GM19395 (cell line): ENCODE measurements around the gene HDHD2.
"Not testable (repeated sequence)": the region's sequence is repeated elsewhere in the genome, so short reads cannot be mapped to it uniquely, and the experiment has no call there.

Source experiments
- ATAC-seq: cut with Tn5 transposase; IDR thresholded peaks from one replicate; pipeline ENCODE4 v1.9.1; 2021; ENCODE audit warnings: mild to moderate bottlenecking, moderate library complexity; ENCODE audit not compliant: unreplicated experiment

Gene HDHD2, protein sequence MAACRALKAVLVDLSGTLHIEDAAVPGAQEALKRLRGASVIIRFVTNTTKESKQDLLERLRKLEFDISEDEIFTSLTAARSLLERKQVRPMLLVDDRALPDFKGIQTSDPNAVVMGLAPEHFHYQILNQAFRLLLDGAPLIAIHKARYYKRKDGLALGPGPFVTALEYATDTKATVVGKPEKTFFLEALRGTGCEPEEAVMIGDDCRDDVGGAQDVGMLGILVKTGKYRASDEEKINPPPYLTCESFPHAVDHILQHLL

DNA sequence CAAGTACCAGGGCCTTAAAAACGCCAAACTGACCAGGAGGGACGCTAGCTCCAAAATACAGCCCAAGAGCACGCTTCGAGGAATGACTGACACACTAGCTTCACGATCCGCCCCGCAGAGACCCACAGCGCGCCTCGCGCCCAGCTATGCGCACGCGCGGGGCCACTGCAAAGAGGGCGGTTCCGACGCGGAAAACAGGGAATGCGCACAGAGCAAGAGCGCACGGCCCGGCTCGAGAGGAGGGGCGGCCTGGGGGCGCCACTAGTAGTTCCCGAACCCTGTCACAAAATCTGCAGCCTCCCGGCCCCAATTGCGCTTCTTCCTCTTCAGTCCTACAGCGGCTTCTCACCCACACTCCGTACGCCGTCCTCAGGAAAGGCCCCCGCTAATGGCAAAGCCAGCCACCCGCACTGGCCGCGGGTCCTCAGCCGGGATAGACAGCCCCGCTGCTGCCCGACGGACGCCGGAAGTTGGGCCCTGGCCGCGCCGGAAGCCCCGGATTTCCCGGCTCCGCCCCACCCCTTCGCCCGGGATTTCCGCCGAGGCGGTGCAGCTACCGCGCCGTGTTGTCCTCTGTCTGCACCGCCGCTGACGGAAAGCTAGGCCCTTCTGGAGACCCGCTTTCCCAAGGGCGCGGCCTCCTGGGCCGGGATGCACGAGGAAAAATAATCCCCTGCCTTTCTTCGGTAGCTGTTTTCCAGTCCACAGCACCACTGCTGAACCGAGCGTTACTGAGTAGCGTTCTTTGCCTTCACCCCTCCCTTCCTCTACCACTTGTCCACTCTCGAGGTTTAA, at the start of gene HDHD2:
TSS of gene HDHD2 (minus strand) at position 472 of the 795 bp plus-strand sequence. CDS start 14,061 bp downstream, outside the sequence.
- ATAC-seq, result peak; percentile 91

DNA sequence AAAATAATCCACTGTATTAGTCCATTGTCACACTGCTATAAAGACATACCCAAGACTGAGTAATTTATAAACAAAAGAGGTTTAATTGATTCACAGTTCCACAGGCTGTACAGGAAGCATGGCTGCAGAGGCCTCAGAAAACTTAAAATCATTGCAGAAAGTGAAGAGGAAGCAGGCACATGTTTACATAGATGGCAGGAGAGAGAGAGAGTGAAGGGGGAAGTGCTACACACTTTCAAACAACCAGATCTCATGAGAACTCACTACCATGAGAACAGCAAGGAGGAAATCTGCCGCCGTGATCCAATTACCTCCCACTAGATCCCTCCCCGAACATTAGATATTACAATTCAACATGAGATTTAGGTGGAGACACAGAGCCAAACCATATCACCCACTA, 45.7 kb upstream of the HDHD2 start:
- ATAC-seq, result not testable (repeated sequence)

GRCh38 chr18:47191961-47192360, 41.7 kb upstream of the HDHD2 start:
- ATAC-seq, result no peak

DNA sequence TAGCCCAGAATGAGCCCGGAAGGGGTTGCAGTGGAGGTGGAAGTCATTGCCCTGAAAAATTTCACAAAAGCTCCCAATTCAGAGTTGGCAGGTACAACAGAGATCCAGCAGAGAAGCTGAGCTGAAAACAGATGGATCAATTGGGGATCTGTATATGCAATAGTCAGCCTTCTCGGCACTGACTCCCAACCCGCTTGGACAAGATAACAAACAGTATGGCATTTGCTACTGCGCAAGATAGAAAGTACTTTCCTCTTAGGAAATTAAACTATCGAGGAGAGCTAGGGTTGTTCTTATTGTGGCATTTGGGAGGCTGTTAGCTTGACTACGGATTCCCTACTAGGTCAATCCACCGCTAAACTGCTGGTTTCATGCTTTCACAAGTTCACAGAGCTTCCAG, 37.4 kb upstream of the HDHD2 start:
- ATAC-seq, result no peak

GRCh38 chr18:47184419-47185050, 34.2 kb upstream of the HDHD2 start:
- ATAC-seq, result no peak

DNA sequence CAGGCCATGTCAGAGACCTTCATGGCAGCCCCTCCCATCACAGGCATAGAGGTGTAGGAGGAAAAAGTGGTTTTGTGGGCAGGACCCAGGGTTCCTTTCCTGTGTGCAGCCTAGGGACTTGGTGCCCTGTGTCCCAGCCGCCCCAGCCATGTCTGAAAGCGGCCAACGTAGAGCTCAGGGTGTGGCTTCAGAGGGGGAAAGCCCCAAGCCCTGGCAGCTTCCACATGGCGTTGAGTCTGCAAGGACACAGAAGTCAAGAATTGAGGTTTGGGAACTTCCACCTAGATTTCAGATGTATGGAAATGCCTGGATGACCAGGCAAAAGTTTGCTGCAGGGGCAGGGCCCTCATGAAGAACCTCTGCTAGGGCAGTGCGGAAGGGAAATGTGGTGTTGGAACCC, 31.9 kb upstream of the HDHD2 start:
- ATAC-seq, result not testable (repeated sequence)

- ATAC-seq, result no peak
Measured at GRCh38 chr18:47180765-47181164, 30.5 kb upstream of the HDHD2 start.

DNA sequence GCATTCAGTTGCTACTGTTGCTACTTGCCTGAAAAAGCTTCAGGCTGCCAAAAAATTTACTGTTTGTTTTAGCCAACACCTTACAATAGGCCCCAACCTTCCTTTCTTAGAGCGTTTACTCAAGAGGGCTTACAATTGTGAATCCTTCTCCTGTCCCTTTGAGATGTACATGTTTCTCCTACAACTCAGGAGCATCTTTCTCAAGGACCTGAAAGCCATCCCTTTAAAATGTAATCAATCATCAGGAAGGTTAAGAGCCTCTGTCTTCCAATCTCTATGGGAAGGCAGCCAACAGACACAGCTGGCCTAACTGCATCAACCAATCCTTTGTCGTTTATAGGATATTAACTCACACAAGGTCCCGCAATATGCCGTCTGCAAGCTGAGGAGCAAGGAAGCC, 29.2 kb upstream of the HDHD2 start:
- ATAC-seq, result no peak

GRCh38 chr18:47175898-47176575, 25.7 kb upstream of the HDHD2 start, which contains the start of gene IER3IP1:
IER3IP1 (minus strand) TSS chr18:47176364; CDS start chr18:47176277, 87 bp downstream.
- ATAC-seq, result peak; percentile 84

- peak; percentile 24 for ATAC-seq
Measured at GRCh38 chr18:47175283-47175897, 25.1 kb upstream of the HDHD2 start.

GRCh38 chr18:47174545-47175116, 24.3 kb upstream of the HDHD2 start:
- no peak for ATAC-seq

DNA sequence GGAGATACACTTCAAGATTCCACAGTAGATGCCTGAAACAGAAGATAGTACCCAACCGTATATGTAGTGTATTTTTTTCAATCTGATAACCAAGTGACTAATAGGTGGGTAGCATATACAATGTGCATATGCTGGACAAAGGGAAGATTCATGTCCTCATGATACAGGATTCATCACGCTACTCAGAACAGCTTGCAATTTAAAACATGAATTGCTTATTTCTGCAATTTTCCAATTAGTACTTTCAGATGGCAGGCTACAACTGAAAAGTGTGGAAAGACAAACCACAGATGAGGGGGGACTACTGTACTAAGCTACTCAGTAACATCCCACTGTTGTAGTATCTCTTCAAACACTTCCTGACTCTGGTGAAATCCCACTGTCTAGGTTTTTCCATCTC, 22.2 kb upstream of the HDHD2 start:
- ATAC-seq, result no peak

GRCh38 chr18:47168913-47169312, 18.6 kb upstream of the HDHD2 start:
- ATAC-seq, result no peak

DNA sequence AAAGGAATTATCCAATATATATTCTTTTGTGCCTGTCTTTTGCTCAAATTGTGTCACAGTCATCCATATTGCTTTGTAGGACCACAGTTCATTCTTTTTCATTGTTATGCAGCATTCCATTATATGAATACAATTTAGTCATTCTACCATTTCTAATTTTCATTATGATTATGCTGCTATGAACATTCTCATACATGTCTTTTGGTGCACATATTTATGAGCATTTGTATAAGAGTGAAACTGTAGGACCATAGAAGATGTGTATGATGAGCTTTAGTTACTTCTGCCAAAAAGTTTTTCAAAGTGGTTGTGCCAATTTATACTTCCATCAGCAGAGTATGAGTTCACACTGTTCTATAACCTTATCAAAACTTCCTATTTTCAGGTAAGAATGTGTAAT, 18.2 kb upstream of the HDHD2 start:
- ATAC-seq, result no peak

DNA sequence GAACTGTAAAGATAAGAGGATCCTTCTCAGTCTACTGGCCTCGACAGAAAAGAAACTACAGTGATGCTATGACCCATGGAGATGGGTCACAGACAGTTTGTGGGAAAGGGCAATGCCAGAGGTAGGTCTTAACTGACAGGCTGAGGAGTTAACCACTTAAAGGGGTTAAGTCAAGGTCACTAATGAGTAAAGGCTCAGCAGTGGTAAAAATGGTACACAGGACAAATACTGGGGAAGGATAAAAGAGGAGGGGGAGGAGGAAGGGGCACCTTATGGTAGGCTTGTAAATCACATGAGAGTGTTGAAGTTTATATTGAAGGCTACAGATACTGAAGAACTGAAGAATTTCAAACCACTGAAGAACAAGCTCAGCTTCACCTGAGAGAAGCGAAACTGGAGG, 16.0 kb upstream of the HDHD2 start:
- no peak for ATAC-seq

DNA sequence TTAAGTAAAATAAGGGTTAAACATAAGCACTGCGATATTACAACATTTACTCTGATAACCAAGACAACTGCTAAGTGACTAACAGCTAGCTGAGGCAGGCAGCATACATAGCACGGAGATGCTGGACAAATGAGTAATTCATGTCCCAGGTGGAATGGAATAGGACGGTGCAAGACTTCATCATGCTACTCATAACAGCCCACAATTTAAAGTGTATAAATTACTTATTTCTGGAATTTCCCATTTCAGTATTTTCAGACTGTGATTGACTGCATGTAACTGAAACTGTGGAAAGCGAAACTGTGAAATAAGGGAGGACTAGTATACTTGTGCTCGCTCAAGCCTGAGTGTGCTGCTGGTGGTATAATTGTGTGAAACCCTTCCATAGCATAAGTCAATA, 12.9 kb upstream of the HDHD2 start:
- ATAC-seq, result peak; percentile 85

- ATAC-seq, result no peak
Measured at GRCh38 chr18:47160256-47160655, 10.0 kb upstream of the HDHD2 start.

DNA sequence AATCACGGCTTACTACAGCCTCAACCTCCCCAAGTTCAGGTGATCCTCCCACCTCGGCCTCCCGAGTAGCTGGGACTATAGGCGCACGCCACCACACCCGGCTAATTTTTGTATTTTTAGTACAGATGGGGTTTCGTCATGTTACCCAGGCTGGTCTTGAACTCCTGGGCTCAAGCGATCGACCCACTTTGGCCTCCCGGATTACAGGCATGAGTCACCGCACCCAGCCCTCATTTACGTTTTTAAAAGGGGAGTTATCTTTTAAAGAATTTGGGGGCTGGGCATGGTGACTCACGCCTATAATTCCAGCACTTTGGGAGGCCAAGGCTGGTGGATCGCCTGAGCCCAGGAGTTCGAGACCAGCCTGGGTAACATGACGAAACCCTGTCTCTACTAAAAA, 8.1 kb upstream of the HDHD2 start:
- not testable (repeated sequence) for ATAC-seq

DNA sequence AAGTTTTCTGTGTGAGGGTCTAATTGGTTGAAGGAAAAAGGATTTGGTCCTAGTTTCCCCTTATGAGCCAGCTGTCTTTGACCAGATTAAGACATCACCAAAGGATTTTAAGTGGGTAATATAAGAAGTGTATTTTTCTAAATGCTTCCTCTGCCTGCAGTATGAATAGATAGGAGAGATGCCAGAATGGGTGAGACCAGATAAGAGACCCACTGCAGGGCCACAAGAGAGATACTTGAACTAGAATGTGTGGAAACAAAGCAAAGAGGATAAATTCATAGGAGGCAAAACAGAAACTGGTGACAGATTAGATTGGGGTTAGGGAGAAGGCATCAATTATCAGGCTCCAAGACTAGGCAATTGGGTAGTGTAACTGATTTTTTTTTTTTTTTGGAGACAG, 1.1 kb upstream of the HDHD2 start:
- no peak for ATAC-seq

DNA sequence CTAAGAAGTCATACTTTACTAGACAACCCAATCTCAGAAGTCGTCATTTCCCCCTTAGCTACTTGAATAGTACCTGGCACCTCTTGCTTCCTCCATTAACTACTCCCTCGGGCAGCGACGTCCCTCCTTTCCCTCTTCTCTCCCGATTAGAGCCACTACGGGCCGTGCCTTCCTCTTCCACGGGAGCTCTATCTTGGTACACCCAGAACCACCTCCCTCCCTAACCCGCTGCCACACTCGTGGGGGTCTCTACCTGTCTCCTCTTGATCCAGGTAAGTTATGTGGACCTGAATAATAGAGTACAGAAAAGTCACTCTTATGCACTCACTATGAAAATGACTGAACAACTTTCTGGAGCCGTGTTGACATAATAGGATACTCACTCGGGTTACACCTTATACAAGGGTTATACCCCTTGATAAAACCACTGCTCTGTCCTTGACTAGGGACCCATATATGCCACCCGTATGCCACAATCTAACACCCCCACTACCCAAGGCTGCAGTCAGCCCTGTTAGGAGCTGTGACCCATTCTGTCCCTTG, 595 bp upstream of the HDHD2 start:
- ATAC-seq, result peak; percentile 14
